Measurements from ENCODE around the gene NAV2. TPM values are rescaled to one million over a fixed set of nuclear protein-coding genes. Genes with fewer than 3 reads are reported as not detected.
A peak's percentile ranks its signal among the peaks of the same experiment; 100 is the strongest.

NAV2 gene
- total RNA-seq, 1 donor from 2014 or later, result 9.6 TPM

DNA sequence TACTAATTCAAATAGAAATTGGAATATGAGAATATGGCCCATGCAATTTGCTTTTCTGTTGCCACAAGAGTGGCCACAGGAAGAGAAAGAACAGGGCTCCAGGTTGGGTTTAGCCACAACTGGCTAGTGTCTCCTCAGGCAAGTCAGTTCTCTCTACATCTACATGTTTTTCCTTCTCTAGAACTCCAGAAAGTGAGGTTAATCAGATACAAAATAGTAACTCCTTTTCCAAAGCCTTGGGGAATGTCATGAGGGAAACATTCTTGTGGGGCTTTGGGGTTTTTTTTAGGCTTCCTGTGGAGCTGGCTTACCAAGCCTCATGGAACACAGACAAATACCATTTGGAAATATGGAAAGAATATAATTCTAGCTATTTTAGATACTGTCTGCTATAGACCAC, 161.6 kb downstream of the NAV2 start:
- no peak overlapping the region for H3K27ac Mint-ChIP-seq

DNA sequence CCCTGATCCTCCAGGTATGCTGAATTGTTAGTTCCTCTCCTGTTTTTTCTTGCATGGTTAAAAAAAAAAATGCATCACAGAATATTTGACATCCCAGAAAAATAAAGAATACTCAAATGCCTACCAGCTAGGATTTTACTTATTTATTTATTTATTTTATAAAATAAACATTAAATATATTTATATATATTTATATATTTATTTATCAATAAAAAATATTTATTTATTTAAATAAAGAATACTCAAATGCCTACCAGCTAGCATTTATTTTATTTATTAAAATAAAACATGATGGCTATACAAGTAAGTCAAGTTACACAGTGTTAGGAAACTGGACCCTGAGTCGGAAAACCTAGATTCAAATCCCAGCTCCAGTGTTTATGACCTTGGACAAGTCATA, 164.1 kb downstream of the NAV2 start:
- Histone ChIP-seq H3K36me3 (no peaks in the 10 kb centered on the region), H3K4me1 (peaks cover 31% of the 10 kb centered on the region), H3K79me2 (ENCODE audit: low read depth) (no peaks in the 10 kb centered on the region), H3K4me2 (no peak overlapping the region), H4K20me1 (ENCODE audit: low read depth) (peaks cover 14% of the 10 kb centered on the region), H3F3A (ENCODE audit: low read depth) (peaks cover 21% of the 10 kb centered on the region), H3K4me3 (no peak overlapping the region), H2AFZ (replicated peaks) (no peak overlapping the region), H3K27ac (no peak overlapping the region), H3K9ac (no peak overlapping the region), H3K9me3 (ENCODE audit: low read depth) (no peaks in the 10 kb centered on the region), H3K27me3 (no peaks in the 10 kb centered on the region)
- TF ChIP-seq CTCF (IDR thresholded peaks at IDR 0.05), result no peak
- no peak for TF ChIP-seq EZH2 (IDR thresholded peaks at IDR 0.05)
- TF ChIP-seq EZH2phosphoT487 (IDR thresholded peaks at IDR 0.05), result no peak
- Mint-ChIP-seq H3K4me1 (peaks cover 39% of the 10 kb centered on the region), H3K27ac (no peak overlapping the region), H3K27me3 (ENCODE audit: insufficient read depth, low read depth) (no peaks in the 10 kb centered on the region), H3K4me3 (no peak overlapping the region), H3K9me3 (no peaks in the 10 kb centered on the region), H3K36me3 (peaks cover 14% of the 10 kb centered on the region)
- DNase-seq (ENCODE audit: low spot score), result no peak

More for the DNA sequence above, 161.6 kb downstream of the NAV2 start:
- Histone ChIP-seq H3K4me3 (no peak overlapping the region), H2AFZ (replicated peaks) (no peak overlapping the region), H3K27me3 (no peaks in the 10 kb centered on the region), H4K20me1 (ENCODE audit: low read depth) (peaks cover 14% of the 10 kb centered on the region), H3F3A (ENCODE audit: low read depth) (peaks cover 21% of the 10 kb centered on the region), H3K4me2 (peak overlapping the region; percentile 28), H3K36me3 (no peaks in the 10 kb centered on the region), H3K9me3 (ENCODE audit: low read depth) (no peaks in the 10 kb centered on the region), H3K9ac (no peak overlapping the region), H3K27ac (no peak overlapping the region), H3K79me2 (ENCODE audit: low read depth) (no peaks in the 10 kb centered on the region), H3K4me1 (peaks cover 31% of the 10 kb centered on the region)
- TF ChIP-seq EZH2phosphoT487 (IDR thresholded peaks at IDR 0.05) (no peak), CTCF (IDR thresholded peaks at IDR 0.05) (no peak), EZH2 (IDR thresholded peaks at IDR 0.05) (no peak)
- no peaks in the 10 kb centered on the region for H3K27me3 Mint-ChIP-seq (ENCODE audit: insufficient read depth, low read depth)
- peaks cover 39% of the 10 kb centered on the region for H3K4me1 Mint-ChIP-seq
- no peak for DNase-seq (ENCODE audit: low spot score)
- H3K9me3 Mint-ChIP-seq, result no peaks in the 10 kb centered on the region
- no peak overlapping the region for H3K4me3 Mint-ChIP-seq
- peaks cover 4% of the 10 kb centered on the region for H3K36me3 Mint-ChIP-seq

DNA sequence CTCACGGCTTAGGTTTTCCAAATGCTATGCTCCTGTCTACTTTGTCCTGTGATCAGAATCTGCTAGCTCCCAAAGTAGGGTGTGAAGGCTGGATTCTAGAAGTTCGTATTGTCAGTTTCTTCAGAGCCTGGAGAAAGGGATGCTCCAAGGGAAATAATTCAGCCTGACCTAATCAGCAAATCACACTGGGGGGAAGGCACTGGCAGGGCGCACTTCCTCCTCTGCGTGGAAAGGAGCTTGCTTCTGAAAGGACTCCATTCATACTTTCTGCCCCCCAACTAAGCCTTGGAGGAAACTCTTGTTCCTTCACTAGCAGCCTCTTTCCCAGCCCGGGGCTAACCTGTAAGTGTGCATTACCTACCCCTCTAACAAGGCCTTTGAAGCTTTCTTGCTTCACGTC, 165.9 kb downstream of the NAV2 start:
- peaks cover 14% of the 10 kb centered on the region for H3K36me3 Mint-ChIP-seq
- no peak overlapping the region for H3K4me3 ChIP-seq
- no peaks in the 10 kb centered on the region for H3K9me3 ChIP-seq (ENCODE audit: low read depth)
- DNase-seq (ENCODE audit: low spot score), result no peak
- no peaks in the 10 kb centered on the region for H3K27me3 ChIP-seq
- H3K4me1 ChIP-seq, result peaks cover 17% of the 10 kb centered on the region
- no peak overlapping the region for H3K27ac ChIP-seq
- no peak overlapping the region for H2AFZ ChIP-seq (replicated peaks)
- peaks cover 23% of the 10 kb centered on the region for H3K4me1 Mint-ChIP-seq
- H3F3A ChIP-seq (ENCODE audit: low read depth), result peaks cover 10% of the 10 kb centered on the region
- H3K9ac ChIP-seq, result no peak overlapping the region
- no peak for TF ChIP-seq EZH2phosphoT487 (IDR thresholded peaks at IDR 0.05)
- H3K27ac Mint-ChIP-seq, result peak overlapping the region; percentile 13
- H3K9me3 Mint-ChIP-seq, result no peaks in the 10 kb centered on the region
- no peaks in the 10 kb centered on the region for H3K36me3 ChIP-seq
- no peaks in the 10 kb centered on the region for H3K27me3 Mint-ChIP-seq (ENCODE audit: insufficient read depth, low read depth)
- no peaks in the 10 kb centered on the region for H3K79me2 ChIP-seq (ENCODE audit: low read depth)
- H4K20me1 ChIP-seq (ENCODE audit: low read depth), result peaks cover 6% of the 10 kb centered on the region
- H3K4me3 Mint-ChIP-seq, result no peak overlapping the region
- H3K4me2 ChIP-seq, result no peak overlapping the region

- no peaks in the 10 kb centered on the region for H3K27me3 Mint-ChIP-seq (ENCODE audit: insufficient read depth, low read depth)
- Histone ChIP-seq H3K4me3 (no peak overlapping the region), H3K27ac (no peak overlapping the region), H3K4me2 (no peak overlapping the region), H4K20me1 (ENCODE audit: low read depth) (no peaks in the 10 kb centered on the region), H3K36me3 (no peaks in the 10 kb centered on the region), H3K27me3 (no peaks in the 10 kb centered on the region), H3K9ac (no peak overlapping the region), H3K9me3 (ENCODE audit: low read depth) (no peaks in the 10 kb centered on the region), H3K79me2 (ENCODE audit: low read depth) (no peaks in the 10 kb centered on the region), H3K4me1 (peaks cover 14% of the 10 kb centered on the region), H3F3A (ENCODE audit: low read depth) (peaks cover 4% of the 10 kb centered on the region), H2AFZ (replicated peaks) (no peak overlapping the region)
- DNase-seq (ENCODE audit: low spot score), result no peak
- H3K4me1 Mint-ChIP-seq, result peaks cover 13% of the 10 kb centered on the region
- H3K36me3 Mint-ChIP-seq, result peaks cover 14% of the 10 kb centered on the region
- TF ChIP-seq CTCF (IDR thresholded peaks at IDR 0.05), result no peak
- TF ChIP-seq EZH2 (IDR thresholded peaks at IDR 0.05), result no peak
- TF ChIP-seq EZH2phosphoT487 (IDR thresholded peaks at IDR 0.05), result no peak
- no peak overlapping the region for H3K27ac Mint-ChIP-seq
- no peaks in the 10 kb centered on the region for H3K9me3 Mint-ChIP-seq
- no peak overlapping the region for H3K4me3 Mint-ChIP-seq
These were observed 166.9 kb downstream of the NAV2 start for GRCh38 chr11:19879307-19880087.

Data from neural progenitor cell (in vitro differentiated cells).